ENCODE results near the gene BCL2L2.
"Not testable (repeated sequence)": the region's sequence is repeated elsewhere in the genome, so short reads cannot be mapped to it uniquely, and the experiment has no call there.

The BCL2L2 gene

GRCh38 chr14:23325746-23326145, 19.1 kb downstream of the BCL2L2 start:
- not testable (repeated sequence) for H3K9ac ChIP-seq (ENCODE audit: low read depth, low read length); H3K4me1 ChIP-seq (ENCODE audit: insufficient read depth, low read length); H3K9me3 ChIP-seq (ENCODE audit: control insufficient read depth, insufficient read depth, low read length)
- H3K36me3 ChIP-seq (ENCODE audit: insufficient read depth, low read length): peaks cover 22% of the 10 kb centered on the region

GRCh38 chr14:23326491-23327332, 20.1 kb downstream of the BCL2L2 start:
- Histone ChIP-seq H3K4me1 (ENCODE audit: insufficient read depth, low read length) (peaks cover 6% of the 10 kb centered on the region; the same call in 1 of the 2 replicates), H3K36me3 (ENCODE audit: insufficient read depth, low read length) (peaks cover 22% of the 10 kb centered on the region), H3K9ac (ENCODE audit: low read depth, low read length) (no peak overlapping the region), H3K9me3 (ENCODE audit: control insufficient read depth, insufficient read depth, low read length) (no peaks in the 10 kb centered on the region)

- peaks cover 3% of the 10 kb centered on the region; the same call in 1 of the 2 replicates for H3K4me1 ChIP-seq (ENCODE audit: insufficient read depth, low read length)
- H3K9ac ChIP-seq (ENCODE audit: low read depth, low read length): no peak overlapping the region
- H3K36me3 ChIP-seq (ENCODE audit: insufficient read depth, low read length): peaks cover 18% of the 10 kb centered on the region
- no peaks in the 10 kb centered on the region for H3K9me3 ChIP-seq (ENCODE audit: control insufficient read depth, insufficient read depth, low read length)
These were observed 21.5 kb downstream of the BCL2L2 start for GRCh38 chr14:23327947-23328744.

- Histone ChIP-seq H3K9me3 (ENCODE audit: control insufficient read depth, insufficient read depth, low read length) (peaks cover 6% of the 10 kb centered on the region; the same call in 1 of the 2 replicates), H3K9ac (ENCODE audit: low read depth, low read length) (no peak overlapping the region), H3K36me3 (ENCODE audit: insufficient read depth, low read length) (no peaks in the 10 kb centered on the region), H3K4me1 (ENCODE audit: insufficient read depth, low read length) (no peaks in the 10 kb centered on the region)
These were observed 29.0 kb downstream of the BCL2L2 start for GRCh38 chr14:23335623-23336022.

- Histone ChIP-seq H3K36me3 (ENCODE audit: insufficient read depth, low read length) (no peaks in the 10 kb centered on the region), H3K9me3 (ENCODE audit: control insufficient read depth, insufficient read depth, low read length) (peaks cover 6% of the 10 kb centered on the region; the same call in 1 of the 2 replicates), H3K4me1 (ENCODE audit: insufficient read depth, low read length) (no peaks in the 10 kb centered on the region), H3K9ac (ENCODE audit: low read depth, low read length) (no peak overlapping the region)
These were observed 33.1 kb downstream of the BCL2L2 start for GRCh38 chr14:23339506-23340268.

GRCh38 chr14:23344481-23344880, 37.8 kb downstream of the BCL2L2 start:
- peaks cover 3% of the 10 kb centered on the region; the same call in 1 of the 2 replicates for H3K9me3 ChIP-seq (ENCODE audit: control insufficient read depth, insufficient read depth, low read length)
- no peaks in the 10 kb centered on the region for H3K36me3 ChIP-seq (ENCODE audit: insufficient read depth, low read length)
- H3K4me1 ChIP-seq (ENCODE audit: insufficient read depth, low read length): peaks cover 6% of the 10 kb centered on the region; the same call in 1 of the 2 replicates
- no peak overlapping the region for H3K9ac ChIP-seq (ENCODE audit: low read depth, low read length)

GRCh38 chr14:23345987-23346692, 39.5 kb downstream of the BCL2L2 start:
- Histone ChIP-seq H3K36me3 (ENCODE audit: insufficient read depth, low read length) (no peaks in the 10 kb centered on the region), H3K9me3 (ENCODE audit: control insufficient read depth, insufficient read depth, low read length) (no peaks in the 10 kb centered on the region), H3K4me1 (ENCODE audit: insufficient read depth, low read length) (peaks cover 6% of the 10 kb centered on the region; the same call in 1 of the 2 replicates), H3K9ac (ENCODE audit: low read depth, low read length) (no peak overlapping the region)

- peaks cover 6% of the 10 kb centered on the region; the same call in 1 of the 2 replicates for H3K4me1 ChIP-seq (ENCODE audit: insufficient read depth, low read length)
- H3K9ac ChIP-seq (ENCODE audit: low read depth, low read length): no peak overlapping the region
These were observed 40.2 kb downstream of the BCL2L2 start for GRCh38 chr14:23346693-23347405.

GRCh38 chr14:23347406-23348296, 41.0 kb downstream of the BCL2L2 start:
- Histone ChIP-seq H3K9me3 (ENCODE audit: control insufficient read depth, insufficient read depth, low read length) (no peaks in the 10 kb centered on the region), H3K9ac (ENCODE audit: low read depth, low read length) (no peak overlapping the region), H3K36me3 (ENCODE audit: insufficient read depth, low read length) (no peaks in the 10 kb centered on the region), H3K4me1 (ENCODE audit: insufficient read depth, low read length) (peaks cover 6% of the 10 kb centered on the region; the same call in 1 of the 2 replicates)

More at GRCh38 chr14:23346693-23347405, 40.2 kb downstream of the BCL2L2 start:
- H3K9me3 ChIP-seq (ENCODE audit: control insufficient read depth, insufficient read depth, low read length): no peaks in the 10 kb centered on the region
- no peaks in the 10 kb centered on the region for H3K36me3 ChIP-seq (ENCODE audit: insufficient read depth, low read length)

- no peak overlapping the region for H3K9ac ChIP-seq (ENCODE audit: low read depth, low read length)
- no peaks in the 10 kb centered on the region for H3K36me3 ChIP-seq (ENCODE audit: insufficient read depth, low read length)
- no peaks in the 10 kb centered on the region for H3K9me3 ChIP-seq (ENCODE audit: control insufficient read depth, insufficient read depth, low read length)
- peaks cover 9% of the 10 kb centered on the region for H3K4me1 ChIP-seq (ENCODE audit: insufficient read depth, low read length)
These were observed 41.6 kb downstream of the BCL2L2 start for GRCh38 chr14:23348297-23348655.

- Histone ChIP-seq H3K36me3 (ENCODE audit: insufficient read depth, low read length) (no peaks in the 10 kb centered on the region), H3K9me3 (ENCODE audit: control insufficient read depth, insufficient read depth, low read length) (no peaks in the 10 kb centered on the region), H3K9ac (ENCODE audit: low read depth, low read length) (no peak overlapping the region), H3K4me1 (ENCODE audit: insufficient read depth, low read length) (peaks cover 9% of the 10 kb centered on the region)
These were observed 42.7 kb downstream of the BCL2L2 start for GRCh38 chr14:23349156-23349845.
